Activated CD8-positive, alpha-beta memory T cell treated with anti-CD3 and anti-CD28 coated beads, Interleukin-2, amount 50 U/mL, for 24 hours (primary cell): Measurements from ENCODE around the gene MED13L.

Experiments used
- DNase-seq: peaks from one replicate; pipeline ENCODE4 v3.0.0-alpha.2; 2020; ENCODE audit errors: extremely low read depth

The MED13L gene

GRCh38 chr12:115911360-115911759, 366.1 kb downstream of the MED13L start:
- DNase-seq = no peak

- DNase-seq = no peak
These were observed 367.4 kb downstream of the MED13L start for GRCh38 chr12:115910057-115910456.
